GM04503 (cell line): ENCODE data around the gene MSANTD2.
"Not testable (repeated sequence)": the region's sequence is repeated elsewhere in the genome, so short reads cannot be mapped to it uniquely, and the experiment has no call there.

Experiments
- DNase-seq: peaks from one replicate; pipeline ENCODE4 v3.0.0-alpha.2; 2012; ENCODE audit warnings: low read depth

Gene MSANTD2

GRCh38 chr11:124770959-124771358 is 29.2 kb downstream of the MSANTD2 start:
- not testable (repeated sequence) for DNase-seq

DNA sequence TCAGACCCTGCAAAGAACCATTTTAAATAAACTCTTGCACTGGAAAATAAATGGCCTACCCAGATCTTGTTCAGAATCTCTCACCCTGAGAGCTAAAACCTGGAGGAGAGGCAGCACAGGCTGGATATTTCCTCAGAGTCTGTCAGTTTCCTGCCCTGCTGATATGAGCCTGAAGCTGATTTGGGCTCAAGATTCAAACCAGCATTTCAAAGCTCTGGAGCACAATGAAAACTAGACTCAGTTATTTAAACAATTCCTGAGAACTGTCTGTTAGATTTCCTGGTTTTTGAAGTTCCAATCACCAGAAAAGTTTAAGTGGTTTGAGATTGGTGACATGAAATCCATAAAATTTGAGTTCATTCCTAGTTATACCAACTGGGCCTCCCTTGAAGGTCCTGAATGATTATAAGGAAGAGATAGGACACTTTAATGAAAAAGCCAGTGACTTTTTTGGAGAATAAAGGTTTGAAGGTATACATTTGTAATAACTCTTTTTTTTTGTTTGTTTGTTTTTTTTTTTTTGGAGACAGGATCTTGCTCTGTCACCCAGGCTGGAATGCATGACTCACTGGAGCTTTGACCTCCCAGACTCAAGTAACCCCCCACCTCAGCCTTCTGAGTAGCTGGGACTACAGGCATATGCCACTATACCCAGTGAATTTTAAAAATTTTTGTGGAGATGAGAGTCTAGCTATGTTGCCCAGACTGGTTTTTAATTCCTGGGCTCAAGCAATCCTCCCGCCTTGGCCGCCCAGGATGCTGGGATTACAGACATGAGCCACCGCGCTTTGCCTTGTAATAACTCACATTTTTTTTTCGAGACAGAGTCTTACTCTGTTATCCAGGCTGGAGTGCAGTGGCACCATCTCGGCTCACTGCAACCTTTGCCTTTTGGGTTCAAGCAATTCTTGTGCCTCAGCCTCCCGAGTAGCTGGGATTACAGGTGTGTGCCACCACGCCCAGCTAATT is 30.1 kb downstream of the MSANTD2 start:
- DNase-seq = no peak

DNA sequence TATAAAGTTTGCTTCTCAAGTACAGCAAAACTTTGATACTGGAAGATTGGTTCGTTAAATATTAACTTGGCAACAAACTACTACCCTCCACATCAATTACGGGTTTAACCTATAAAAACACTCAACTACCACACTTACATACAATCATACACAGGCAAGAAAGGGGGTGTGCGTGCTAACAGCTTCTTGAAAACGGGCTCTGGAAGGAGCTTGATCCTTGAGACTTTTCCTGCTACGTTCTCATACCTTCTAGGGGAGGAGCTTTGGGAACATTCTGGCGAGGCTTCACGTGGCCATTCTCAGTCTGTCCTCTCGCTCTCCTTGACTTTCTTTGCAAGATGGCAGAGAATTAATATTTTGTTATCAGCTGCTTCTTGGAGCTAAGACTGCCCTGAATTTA is 31.3 kb downstream of the MSANTD2 start:
- no peak for DNase-seq

DNA sequence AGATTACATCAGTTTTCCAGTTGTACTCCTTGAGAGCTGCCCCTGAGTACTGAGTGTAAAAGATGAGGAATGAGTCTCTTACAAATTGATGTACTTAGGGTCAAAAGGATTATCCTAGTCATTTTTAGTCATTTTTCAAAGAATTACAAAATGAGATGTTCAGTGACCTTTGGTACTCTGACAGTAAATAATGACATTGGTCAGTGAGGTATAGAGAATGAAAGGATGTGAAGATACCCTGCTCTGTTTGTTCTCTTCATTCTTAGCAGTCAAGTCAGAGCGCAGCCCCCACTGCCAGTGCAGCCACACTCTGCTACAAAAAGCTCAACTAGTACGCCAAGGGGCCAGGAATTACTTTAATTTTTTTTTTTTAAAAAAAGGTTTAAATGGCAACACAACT is 34.0 kb downstream of the MSANTD2 start:
- no peak for DNase-seq

DNA sequence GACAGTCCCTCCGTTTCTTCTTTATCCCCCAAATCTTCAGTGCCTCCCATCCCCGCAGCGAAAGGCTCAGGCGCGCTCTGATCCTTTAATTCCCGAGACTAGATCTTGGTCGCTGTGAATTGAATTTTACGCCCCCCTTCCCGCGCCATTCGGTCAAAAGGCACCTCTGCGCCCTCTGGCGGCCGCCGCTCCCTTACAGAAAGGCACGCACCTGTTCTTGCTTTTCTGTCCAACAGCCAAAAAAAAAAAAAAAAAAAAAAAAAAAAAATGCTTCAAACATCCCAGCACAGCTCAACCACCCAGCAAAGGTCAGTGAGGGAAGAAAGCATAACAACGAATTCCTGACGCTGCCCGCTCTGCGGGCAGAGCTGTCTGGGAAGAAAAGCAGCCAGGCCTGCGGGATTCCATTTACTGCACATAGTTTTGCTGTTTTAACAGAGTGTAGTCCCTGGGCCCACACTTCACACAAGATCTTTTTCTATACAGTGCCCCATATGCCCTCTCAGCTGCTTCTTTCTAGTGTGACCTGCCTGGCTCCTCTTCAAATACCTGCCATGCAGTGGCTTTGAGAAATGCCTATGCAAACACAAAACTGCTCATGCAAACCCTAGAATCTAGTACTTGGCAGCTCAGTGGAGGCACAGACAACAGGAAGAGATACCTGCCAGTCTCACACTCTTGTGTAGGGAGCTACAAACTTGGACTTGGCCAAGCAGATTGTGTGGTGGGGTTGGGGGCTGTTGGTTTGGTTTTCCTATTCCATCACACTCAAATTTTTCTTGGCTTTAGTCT is 36.9 kb downstream of the MSANTD2 start:
- DNase-seq = no peak

- DNase-seq = no peak
Observed at GRCh38 chr11:124762624-124763155, 37.5 kb downstream of the MSANTD2 start.

DNA sequence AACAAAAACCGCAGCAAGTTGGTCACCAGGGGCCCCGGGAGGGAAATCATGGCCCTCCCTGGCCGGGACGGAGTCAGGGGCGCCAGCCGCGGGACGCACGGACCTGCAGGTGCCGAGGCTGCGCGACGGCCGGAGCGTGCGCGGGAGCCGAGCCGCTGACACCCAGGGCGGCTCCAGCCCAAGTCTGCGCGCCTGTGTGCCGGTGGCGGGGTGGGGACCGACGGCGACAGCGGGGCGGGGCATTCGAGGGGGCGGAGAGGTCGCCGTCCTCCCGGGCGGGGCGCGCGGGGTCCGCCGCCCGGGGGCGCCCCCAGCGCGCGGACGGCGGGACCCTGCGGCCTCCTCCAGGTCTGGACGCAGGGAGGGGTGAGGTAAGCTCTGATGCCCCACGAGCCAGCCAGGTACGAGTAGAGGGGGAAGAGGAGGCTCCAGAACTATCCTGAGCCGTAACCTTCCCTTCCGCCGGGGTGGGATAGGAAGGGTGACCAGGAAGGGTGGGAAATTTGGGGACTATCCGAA is 38.0 kb downstream of the MSANTD2 start, which contains the start of gene ESAM:
ESAM (minus strand) TSS at position 186 of the 519 bp plus-strand sequence; CDS start at position 50, 136 bp downstream.
- no peak for DNase-seq

DNA sequence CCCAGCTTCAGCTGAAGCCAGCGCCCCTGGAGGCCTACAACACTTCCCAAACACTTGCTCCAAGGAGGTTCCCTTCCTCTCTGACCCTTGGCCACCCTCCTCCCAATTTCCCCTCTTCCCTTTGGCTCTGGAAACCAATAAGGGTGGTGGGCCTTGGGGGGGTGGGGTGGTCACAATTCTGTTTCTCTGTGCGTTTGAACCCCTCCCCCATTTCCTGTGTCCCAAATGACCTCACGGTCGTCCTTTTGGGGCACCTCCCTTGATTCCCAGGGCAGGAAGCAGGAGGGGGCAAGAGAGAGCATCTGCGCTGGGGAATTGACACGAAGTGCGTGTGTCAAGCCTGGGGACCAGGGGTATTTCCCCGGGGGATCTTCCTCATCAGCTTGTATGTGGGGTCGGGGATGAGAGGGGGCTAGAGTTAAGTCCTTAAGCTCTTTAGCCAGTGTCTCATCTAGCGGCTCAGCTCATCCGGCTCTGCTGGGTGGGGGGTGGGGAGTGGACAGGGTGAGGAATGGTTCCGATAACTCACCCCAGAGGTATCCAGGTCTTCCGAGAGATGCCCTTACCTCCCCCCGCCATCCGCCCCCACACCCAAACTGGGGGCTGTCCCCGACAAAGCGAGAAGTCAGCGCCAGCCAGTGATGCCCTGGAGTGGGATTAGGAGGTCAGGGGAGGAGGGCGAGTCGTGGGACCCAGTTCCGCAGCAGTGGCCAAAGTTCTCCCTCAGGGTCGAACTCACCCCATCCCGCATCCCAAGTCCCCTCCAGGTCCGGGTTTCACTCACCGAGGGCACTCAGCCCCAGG is 38.7 kb downstream of the MSANTD2 start:
- no peak for DNase-seq

DNA sequence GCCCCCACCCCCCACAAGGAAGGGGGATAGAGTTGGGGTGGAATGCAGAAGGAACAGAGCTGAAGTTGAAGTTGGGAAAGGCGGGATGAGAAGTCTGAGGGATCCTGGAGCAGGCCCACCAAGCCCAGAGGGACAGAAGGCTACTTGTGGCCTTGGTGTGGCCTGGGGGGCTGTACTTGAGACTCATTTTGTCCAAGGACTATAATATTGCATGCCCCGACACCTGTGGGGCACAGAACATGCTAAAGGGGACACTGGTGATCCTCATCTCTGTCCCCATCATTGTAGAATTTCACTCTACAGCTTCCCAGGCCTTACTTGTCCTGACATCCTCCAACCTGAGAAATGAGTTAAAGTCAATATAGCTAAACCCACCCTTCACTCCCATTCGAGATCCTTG is 39.4 kb downstream of the MSANTD2 start:
- no peak for DNase-seq

DNA sequence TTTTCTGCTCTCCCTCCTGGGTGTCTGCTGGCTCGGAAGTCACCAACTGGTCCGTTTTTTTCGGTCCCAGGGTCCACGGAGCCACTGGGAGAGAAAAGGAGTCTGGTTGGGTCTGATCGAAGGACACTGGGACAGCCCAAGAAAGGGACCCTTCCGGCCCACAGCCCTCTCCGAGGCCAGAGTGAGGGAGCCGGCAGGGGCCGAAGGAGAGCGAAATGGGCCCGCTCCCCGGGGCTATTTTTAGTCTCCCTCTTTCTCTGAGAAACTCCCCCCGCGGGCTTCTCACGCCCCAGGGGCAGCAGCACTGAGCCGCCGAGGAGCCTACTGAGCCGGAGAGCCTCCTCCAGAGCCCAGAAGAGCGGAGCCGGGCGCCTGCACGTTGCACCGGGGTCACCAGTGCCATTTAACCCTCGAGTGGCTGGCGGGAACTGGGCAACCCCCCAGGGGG is 40.0 kb downstream of the MSANTD2 start:
- DNase-seq = no peak

DNA sequence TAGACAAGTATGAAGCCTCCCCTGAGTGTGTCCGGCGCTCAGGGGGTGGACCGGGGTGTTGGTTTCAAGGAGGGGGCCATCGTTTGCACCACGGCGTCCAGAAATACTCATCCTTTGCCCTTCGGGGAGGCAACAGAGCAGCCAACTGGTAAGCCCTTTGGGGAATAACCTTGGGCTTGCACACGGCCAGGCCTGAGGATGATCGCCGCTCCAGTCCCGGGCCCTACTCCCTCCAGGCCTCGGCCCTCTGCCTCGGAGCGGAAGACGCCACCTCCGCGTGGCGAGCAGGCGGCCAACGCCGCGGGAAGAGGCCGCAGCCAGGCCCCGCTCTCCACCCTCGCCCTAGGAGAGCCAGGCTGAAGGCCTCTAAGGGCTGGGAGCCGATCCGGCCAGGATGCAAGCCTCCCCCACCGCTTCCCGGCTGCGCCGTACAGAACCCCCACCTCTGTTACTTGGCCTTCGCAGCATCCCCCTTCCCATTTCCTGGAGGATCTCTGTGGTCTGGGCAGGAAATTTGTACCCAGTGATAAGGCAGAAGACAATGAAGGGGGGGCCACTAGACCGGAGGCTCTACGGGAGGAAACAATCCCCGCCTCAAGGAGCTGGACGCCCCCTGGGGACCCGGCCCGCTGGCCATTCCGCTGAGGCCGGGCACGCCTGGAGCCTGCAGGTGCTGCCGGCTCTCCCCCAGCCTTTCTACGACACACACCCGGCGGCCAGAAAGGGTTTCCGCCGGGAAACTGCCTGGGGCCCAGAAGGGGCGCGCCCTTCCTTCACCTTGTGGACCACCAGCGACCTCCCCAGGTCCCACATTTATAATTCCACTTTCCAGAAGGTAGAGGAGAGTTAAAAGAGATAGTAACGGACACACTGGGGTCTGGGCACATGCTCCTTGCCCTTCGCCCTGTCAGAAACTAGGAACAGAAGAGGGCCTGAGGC is 40.7 kb downstream of the MSANTD2 start:
- DNase-seq = no peak

GRCh38 chr11:124758355-124759265 is 41.6 kb downstream of the MSANTD2 start:
- no peak for DNase-seq

DNA sequence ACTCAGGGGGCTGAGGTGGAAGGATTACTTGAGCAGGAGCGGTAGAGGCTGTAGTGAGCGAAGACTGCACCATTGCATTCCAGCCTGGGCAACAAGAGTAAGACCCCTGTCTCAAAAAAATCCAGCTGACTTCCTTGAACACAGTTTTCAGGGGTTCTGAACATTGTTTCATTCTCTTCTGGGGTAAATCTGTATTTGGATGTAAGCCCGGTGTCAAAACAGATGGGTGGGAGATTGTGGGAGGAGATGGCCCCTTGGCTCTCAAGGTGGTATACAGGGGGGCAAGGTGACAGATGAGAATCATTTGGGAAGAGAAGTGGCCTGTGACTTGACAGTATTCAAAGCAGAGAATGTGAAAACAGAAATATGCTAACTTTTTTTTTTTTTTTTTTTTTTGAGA is 42.9 kb downstream of the MSANTD2 start:
- no peak for DNase-seq

DNA sequence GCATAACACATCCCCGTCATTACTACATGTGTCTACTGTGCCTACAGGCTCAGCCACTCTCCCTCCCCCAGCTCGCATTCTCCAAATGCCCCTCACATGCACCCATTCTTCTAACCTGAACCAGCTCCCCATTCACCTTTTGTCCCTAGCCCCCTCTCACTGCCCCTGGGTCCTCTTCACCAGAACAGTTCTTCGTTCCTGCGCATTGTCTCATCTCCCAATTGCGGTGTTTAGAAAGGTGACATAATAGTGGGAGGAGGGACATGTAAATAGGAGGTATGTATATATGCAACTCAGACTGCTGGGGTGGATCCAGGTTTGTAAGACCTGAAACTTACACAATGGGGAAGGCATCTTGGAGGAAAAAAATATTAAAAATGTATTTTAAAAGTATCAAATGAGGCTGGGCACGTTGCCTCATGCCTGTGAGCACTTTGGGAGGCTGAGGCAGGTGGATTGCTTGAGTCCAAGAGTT is 43.4 kb downstream of the MSANTD2 start:
- no peak for DNase-seq

DNA sequence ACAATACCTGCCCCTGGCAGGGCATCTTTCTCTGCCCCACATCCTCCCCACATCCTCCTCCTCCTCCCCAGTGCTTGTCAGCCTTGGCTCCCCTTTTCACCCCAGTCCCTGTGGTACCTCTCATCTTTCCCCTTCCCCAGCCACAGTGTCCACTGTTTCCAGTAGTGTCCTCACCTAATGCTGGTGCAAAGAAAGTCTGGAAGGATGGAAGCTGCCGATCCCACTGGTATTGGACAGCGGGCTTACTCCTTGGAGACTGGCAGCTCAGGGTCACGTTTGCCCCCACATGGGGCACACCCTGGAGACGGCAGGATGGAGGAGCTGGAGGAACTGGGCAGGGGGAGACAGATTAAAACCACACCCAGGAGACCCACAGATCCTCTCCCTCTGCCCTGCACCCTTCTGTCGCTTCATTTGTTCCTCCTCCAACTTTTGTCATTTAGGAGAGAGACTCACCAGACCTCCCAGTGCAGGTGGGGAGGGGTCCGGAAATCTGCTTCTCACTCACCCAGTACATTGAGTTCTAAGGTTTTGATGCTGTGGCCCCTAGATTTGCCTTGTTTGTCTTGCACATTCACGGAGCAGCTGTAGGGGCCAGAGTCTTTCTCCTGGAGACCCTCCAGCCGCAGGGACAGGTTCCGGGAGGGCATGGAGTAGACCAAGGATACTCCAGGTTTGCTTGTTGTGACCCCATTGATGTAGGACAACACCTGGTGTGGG is 44.0 kb downstream of the MSANTD2 start:
- DNase-seq = no peak

DNA sequence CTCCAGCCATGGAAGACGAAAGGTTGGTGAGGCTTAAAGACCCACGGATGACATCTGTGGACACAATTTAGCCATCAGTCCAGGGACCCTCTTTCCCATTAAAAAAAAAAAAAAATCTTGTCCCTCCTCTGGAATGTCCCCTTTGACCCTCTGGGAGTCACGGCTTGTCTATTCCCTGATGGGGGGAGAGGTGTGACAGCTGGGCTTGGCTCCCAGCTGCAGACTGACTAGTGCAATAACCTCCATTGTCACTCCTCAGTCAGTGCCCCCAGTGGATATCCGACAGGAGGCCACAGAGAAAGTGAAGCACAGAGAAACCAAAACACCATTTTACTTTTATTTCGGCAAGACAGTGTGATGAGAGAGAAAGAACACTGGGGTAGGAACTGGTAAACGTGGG is 45.5 kb downstream of the MSANTD2 start:
- no peak for DNase-seq

DNA sequence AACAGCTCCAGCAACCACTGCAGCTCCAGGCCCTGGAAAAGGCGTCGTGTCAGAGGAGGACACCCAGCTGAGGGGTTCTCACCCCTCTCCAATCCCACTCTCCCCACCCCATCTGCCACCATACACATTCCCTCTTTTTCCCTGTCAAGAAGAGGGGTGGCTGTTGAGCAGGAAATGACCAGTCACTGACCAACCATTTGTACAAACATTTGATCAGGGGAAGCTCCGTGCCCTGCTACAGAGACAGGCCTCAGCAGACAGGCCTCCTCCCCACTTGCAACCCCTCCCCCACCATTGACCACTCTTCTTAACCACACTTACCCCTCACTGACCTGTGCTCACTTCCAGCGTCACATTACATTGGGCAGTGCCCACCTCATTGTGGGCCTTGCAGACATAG is 45.9 kb downstream of the MSANTD2 start:
- no peak for DNase-seq

- no peak for DNase-seq
Observed at GRCh38 chr11:124753624-124754023, 46.6 kb downstream of the MSANTD2 start.
